ENCODE measurements around the gene DLGAP4.

DLGAP4 gene

DNA sequence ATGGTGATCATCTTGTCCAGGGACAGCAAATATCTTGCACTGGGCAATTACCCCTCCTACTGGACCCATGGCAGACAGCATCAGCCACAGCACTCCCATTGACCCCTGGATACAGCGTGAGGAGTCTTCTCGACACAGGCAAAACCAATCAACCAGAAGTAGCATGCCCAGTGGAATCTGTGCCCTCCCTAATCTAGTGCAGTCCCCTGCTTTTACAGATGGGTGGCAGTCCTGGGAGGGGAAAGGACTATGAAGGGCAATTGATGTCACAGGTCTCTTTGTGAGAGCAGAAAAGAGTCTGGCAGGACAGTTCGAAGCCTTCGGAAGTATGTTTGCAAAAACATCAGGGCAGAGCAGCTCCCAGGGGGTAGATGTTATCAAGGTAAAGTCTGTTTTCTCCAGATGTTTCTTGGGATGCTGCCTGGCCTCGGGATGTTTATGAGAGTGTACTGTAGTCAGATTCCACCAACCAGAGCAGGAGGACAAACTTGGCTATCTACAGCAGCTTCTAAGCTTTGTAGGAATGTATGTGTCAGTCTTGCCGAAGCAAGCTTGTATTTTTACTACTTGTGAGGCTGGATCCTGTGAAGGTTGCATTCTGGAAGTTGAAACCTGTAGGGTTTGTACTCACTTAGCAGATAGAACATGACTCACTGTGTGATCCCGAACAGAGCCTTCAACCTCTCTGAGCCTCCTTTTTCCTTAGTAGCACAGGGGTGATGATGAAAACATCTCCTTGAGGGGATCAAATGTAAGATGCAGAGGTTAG is 172.2 kb downstream of the DLGAP4 start:
- DNase-seq (ENCODE audit: low spot score): no peak

DNA sequence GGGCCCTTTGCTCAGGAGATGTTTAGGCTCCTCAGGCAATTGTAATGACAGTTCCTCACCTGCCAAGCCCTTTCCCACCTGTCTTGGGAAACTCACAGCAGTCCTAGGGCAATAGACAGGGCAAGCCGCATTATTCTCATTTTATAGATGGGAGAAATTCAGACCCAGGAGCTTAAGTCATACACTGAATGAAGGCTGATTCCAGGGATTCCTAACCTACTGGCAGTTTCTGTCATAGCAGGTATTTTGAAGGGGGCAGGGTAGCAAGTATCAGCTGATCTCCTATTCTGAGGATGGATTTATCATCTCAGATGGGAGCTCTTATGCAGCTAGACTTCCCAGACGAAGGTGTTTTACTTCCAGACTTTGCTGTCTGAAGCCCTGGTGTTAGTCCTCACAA is 173.8 kb downstream of the DLGAP4 start:
- DNase-seq (ENCODE audit: low spot score): no peak

DNA sequence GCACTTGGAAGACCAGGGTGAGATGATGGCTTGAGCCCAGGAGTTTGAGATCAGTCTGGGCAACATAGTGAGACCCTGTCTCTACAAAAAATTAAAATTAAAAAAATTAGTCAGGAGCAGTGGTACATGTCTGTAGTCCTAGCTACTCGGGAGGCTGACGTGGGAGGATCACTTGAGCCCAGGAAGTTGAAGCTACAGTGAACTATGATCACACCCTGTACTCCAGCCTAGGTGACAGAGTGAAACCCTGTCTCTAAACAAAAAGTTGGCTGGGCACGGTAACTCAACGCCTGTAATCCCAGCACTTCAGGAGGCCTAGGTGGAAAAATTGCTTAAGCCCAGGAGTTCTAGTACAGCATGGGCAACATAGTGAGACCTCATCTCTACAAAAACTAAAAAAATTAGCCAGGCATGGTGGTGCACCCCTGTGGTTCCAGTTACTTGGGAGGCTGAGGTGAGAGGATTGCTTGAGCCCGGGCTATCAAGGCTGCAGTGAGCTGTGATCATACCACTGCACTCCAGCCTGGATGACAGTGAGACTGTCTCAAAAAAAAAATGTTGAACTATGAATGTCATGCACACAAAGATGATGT is 174.4 kb downstream of the DLGAP4 start:
- no peak for DNase-seq (ENCODE audit: low spot score)

- DNase-seq (ENCODE audit: low spot score): no peak
Measured at GRCh38 chr20:36481380-36482043, 175.4 kb downstream of the DLGAP4 start.

DNA sequence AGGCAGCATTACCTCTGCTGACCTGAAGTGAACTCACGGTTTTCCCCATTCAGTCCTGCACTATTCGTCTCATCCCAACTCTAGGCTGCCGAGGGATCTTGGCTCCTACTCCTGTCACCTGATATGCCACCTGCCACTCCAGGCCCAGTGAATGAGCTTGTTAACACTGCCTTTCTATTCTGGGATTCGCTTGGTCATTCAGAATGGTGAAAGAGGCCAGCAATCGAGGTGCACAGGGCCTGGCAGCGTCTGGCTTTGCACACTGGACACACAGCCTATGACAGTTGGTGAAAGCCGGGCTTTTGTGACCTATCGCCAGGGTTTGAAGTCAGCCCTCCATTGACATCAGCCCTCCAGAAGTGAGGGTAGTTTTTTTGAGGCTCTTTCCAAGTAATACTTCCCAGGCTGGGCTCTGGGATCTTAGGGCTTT is 175.9 kb downstream of the DLGAP4 start:
- DNase-seq (ENCODE audit: low spot score): no peak

GRCh38 chr20:36483209-36483918 is 177.2 kb downstream of the DLGAP4 start:
- DNase-seq (ENCODE audit: low spot score): no peak

GRCh38 chr20:36483919-36484808 is 178.0 kb downstream of the DLGAP4 start:
- no peak for DNase-seq (ENCODE audit: low spot score)

DNA sequence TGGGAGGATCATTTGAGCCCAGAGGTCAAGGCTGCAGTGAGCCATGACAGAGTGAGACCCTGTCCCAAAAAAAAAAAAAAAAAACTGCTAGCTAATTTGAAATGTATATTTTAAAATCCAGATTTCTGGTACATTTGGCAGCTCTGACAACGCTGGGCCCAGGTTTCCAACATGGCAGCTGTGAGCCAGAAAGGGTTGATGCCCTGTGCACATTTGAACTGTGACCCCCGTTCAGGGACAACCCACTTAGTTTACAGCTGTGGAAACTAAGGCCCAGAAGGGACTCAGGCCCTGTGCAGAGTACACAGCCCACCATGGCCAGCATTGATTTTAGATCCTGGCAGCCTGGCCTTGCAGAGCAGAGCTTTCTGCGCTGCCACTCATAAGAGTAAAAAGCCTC is 179.1 kb downstream of the DLGAP4 start:
- no peak for DNase-seq (ENCODE audit: low spot score)

DNA sequence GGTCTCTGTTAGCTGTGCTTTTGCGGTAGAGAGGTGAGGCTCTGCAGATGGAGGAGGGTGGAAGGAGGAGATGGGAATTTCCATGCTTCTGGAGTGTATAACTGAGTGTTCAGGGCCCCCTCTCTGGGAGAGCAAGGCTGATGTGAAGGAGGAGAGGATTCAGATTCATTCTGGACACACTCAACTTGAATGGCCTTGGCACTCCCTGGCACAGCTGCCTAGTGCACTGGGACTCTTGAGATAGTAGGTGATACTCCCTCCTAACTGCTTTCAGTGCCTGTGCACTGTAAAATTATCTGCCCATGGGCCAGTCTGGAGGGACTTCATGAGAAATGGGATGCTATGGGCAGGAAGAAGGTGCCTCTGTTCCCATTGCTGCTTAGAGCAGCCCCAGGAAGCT is 180.9 kb downstream of the DLGAP4 start:
- DNase-seq (ENCODE audit: low spot score): no peak

- DNase-seq (ENCODE audit: low spot score): no peak
Measured at GRCh38 chr20:36490191-36490590, 184.1 kb downstream of the DLGAP4 start.

GRCh38 chr20:36491901-36492617 is 185.9 kb downstream of the DLGAP4 start:
- DNase-seq (ENCODE audit: low spot score): peak; percentile 74

GRCh38 chr20:36493051-36493800 is 187.1 kb downstream of the DLGAP4 start:
- no peak for DNase-seq (ENCODE audit: low spot score)

DNA sequence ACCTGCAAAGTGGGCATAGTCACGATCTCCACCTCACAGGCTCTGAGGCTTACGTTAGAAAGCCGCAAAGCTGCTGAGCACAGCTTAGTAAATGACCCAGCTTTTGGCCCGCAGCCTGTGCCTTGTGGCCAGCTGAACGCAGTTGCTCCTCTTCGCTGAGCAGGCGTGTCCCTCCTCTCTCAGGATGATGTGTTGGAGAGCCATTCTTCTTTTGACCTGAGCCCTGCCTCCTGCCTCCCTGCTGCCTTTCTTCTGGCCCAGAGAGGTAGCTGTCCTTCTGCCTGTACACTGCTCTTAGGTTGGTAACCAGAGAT is 187.6 kb downstream of the DLGAP4 start:
- DNase-seq (ENCODE audit: low spot score): no peak

- DNase-seq (ENCODE audit: low spot score): no peak
Measured at GRCh38 chr20:36496707-36497669, 190.8 kb downstream of the DLGAP4 start.

DNA sequence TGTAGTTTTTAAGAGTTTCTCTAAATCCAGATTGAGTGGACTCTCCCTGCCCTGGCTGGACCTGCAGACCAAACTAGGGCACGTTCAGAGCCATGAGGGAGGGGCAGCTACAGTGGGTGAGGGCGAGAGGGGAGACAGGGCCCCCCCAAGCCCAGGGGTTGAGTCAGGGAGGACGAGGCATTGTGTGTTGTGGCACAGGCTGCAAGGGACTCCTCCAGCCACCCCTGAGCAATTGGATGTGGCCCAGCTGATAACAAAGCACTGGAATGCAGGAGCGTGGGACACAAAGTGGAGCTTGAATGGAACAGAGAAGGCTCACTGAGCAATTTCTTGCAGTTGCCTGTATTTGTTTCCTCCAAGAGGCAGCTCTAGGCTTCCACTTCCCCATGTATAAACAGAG is 191.7 kb downstream of the DLGAP4 start:
- no peak for DNase-seq (ENCODE audit: low spot score)

- DNase-seq (ENCODE audit: low spot score): no peak
Measured at GRCh38 chr20:36498386-36499179, 192.4 kb downstream of the DLGAP4 start.

DNA sequence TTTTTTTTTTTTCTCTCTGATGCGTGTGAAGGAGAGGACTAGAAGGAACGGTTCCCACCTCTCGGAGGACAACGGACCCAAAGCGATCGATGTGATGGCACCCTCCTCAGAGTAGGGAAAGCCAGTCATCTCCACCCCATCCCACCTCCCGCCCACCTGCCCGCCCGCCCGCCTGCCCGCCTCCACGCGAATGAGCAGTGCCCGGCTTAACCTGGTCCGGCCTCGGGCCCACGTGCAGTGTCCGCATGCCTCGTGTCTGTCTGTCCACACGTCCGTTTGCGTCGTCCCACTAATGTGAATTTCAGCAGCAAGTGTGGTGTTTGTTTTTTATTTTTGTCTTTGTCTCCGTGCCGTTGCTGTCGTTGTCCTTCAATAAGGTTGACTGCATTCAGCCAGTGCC is 193.1 kb downstream of the DLGAP4 start:
- DNase-seq (ENCODE audit: low spot score): no peak

GRCh38 chr20:36499723-36500501 is 193.8 kb downstream of the DLGAP4 start:
- no peak for DNase-seq (ENCODE audit: low spot score)

Data from CD4-positive, alpha-beta T cell treated with Interleukin-6 at 100 ng/mL for 8 hours (primary cell).